Measurements from ENCODE around the gene SIRT1.

Gene SIRT1

DNA sequence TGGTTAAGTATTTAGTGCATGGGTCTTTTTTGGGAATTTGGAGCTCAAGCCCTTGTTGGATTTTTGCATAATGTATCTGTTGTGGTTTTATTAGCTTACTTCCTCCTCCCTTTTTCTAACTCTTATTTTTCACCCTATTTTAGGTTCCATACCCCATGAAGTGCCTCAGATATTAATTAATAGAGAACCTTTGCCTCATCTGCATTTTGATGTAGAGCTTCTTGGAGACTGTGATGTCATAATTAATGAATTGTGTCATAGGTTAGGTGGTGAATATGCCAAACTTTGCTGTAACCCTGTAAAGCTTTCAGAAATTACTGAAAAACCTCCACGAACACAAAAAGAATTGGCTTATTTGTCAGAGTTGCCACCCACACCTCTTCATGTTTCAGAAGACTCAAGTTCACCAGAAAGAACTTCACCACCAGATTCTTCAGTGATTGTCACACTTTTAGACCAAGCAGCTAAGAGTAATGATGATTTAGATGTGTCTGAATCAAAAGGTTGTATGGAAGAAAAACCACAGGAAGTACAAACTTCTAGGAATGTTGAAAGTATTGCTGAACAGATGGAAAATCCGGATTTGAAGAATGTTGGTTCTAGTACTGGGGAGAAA lies 28.0 kb downstream of the SIRT1 start:
- no CpG with 5 or more reads among the region's 2 CpGs for WGBS (ENCODE audit: extremely low coverage, insufficient coverage, low lambda C conversion rate)

DNA sequence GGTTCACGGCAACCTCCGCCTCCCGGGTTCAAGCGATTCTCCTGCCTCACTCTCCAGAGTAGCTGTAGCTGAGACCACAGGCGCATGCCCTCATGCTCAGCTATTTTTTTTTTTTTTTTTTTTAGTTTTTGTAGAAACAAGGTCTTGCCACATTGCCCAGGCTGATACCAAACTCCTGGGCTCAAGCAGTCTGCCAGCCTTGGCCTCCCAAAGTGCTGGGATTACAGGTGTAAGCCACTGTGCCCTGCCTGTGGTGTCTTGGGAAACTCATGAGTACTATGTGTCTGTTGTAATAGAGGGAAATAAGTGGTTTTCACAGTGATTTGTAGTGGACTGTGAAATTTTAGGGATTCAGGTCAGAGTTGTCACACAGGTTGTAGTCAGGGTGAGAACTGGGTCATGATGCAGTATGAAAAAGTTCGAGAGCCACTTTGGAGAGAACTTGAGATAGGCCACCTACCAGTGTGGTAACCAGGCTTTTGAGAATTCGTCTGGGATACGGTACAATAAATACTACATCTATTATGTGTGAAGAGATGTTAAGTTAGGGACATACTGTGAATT lies 30.4 kb downstream of the SIRT1 start:
- Histone ChIP-seq H3K36me3 (ENCODE audit: control insufficient read depth, insufficient read depth, low read length) (peaks cover 10% of the 10 kb centered on the region), H3K4me3 (ENCODE audit: low read length) (no peak overlapping the region)

More for the DNA sequence above, 28.0 kb downstream of the SIRT1 start:
- Histone ChIP-seq H3K18ac (ENCODE audit: low read length) (no peak overlapping the region), H3K4me1 (ENCODE audit: control insufficient read depth, low read depth, low read length) (no peaks in the 10 kb centered on the region), H3K79me1 (ENCODE audit: low read length) (peaks cover 3% of the 10 kb centered on the region), H4K8ac (ENCODE audit: low read depth, low read length) (no peak overlapping the region), H3K79me2 (ENCODE audit: control insufficient read depth, insufficient read depth, low read length) (no peaks in the 10 kb centered on the region), H2AK5ac (ENCODE audit: low read length) (no peak overlapping the region), H2BK120ac (ENCODE audit: low read depth, low read length) (no peak overlapping the region), H3K4me3 (ENCODE audit: low read length) (no peak overlapping the region), H3K23ac (ENCODE audit: low read length) (no peak overlapping the region), H3K27ac (ENCODE audit: low read depth, low read length) (no peak overlapping the region), H3K56ac (ENCODE audit: low read length) (no peak overlapping the region), H3K4me2 (ENCODE audit: low read length) (no peak overlapping the region), H2BK15ac (replicated peaks; ENCODE audit: low read depth) (no peak overlapping the region), H3K4ac (ENCODE audit: low read depth, low read length) (no peak overlapping the region), H2BK5ac (ENCODE audit: low read length) (no peak overlapping the region), H3K9ac (ENCODE audit: low read length) (no peak overlapping the region), H4K5ac (ENCODE audit: low read length) (no peak overlapping the region), H3K27me3 (ENCODE audit: insufficient read depth, low read length, poor library complexity) (no peaks in the 10 kb centered on the region), H3K36me3 (ENCODE audit: control insufficient read depth, insufficient read depth, low read length) (peaks cover 8% of the 10 kb centered on the region)
- DNase-seq = no peak

GRCh38 chr10:67917169-67917568 lies 32.7 kb downstream of the SIRT1 start:
- H2BK120ac ChIP-seq (ENCODE audit: low read depth, low read length) = no peak overlapping the region
- no peak overlapping the region for H3K18ac ChIP-seq (ENCODE audit: low read length)
- no peaks in the 10 kb centered on the region for H3K4me1 ChIP-seq (ENCODE audit: control insufficient read depth, low read depth, low read length)
- H3K27me3 ChIP-seq (ENCODE audit: insufficient read depth, low read length, poor library complexity) = no peaks in the 10 kb centered on the region
- no peaks in the 10 kb centered on the region for H3K79me2 ChIP-seq (ENCODE audit: control insufficient read depth, insufficient read depth, low read length)
- no peak overlapping the region for H3K56ac ChIP-seq (ENCODE audit: low read length)
- peaks cover 3% of the 10 kb centered on the region for H3K79me1 ChIP-seq (ENCODE audit: low read length)
- H4K5ac ChIP-seq (ENCODE audit: low read length) = no peak overlapping the region
- no peak overlapping the region for H2BK15ac ChIP-seq (replicated peaks; ENCODE audit: low read depth)
- H3K4me3 ChIP-seq (ENCODE audit: low read length) = no peak overlapping the region
- no peak overlapping the region for H3K4me2 ChIP-seq (ENCODE audit: low read length)
- H3K9ac ChIP-seq (ENCODE audit: low read length) = no peak overlapping the region
- peaks cover 9% of the 10 kb centered on the region for H3K36me3 ChIP-seq (ENCODE audit: control insufficient read depth, insufficient read depth, low read length)
- no peak overlapping the region for H4K8ac ChIP-seq (ENCODE audit: low read depth, low read length)
- H2BK5ac ChIP-seq (ENCODE audit: low read length) = no peak overlapping the region
- DNase-seq = no peak
- no peak overlapping the region for H3K27ac ChIP-seq (ENCODE audit: low read depth, low read length)
- H3K23ac ChIP-seq (ENCODE audit: low read length) = no peak overlapping the region
- no peak overlapping the region for H2AK5ac ChIP-seq (ENCODE audit: low read length)
- no peak overlapping the region for H3K4ac ChIP-seq (ENCODE audit: low read depth, low read length)
- no CpG with 5 or more reads among the region's 2 CpGs for WGBS (ENCODE audit: extremely low coverage, insufficient coverage, low lambda C conversion rate)

More for the DNA sequence above, 30.4 kb downstream of the SIRT1 start:
- Histone ChIP-seq H2AK5ac (ENCODE audit: low read length) (no peak overlapping the region), H3K4me1 (ENCODE audit: control insufficient read depth, low read depth, low read length) (no peaks in the 10 kb centered on the region), H3K27me3 (ENCODE audit: insufficient read depth, low read length, poor library complexity) (no peaks in the 10 kb centered on the region), H3K18ac (ENCODE audit: low read length) (no peak overlapping the region), H3K79me2 (ENCODE audit: control insufficient read depth, insufficient read depth, low read length) (no peaks in the 10 kb centered on the region), H3K27ac (ENCODE audit: low read depth, low read length) (no peak overlapping the region), H4K5ac (ENCODE audit: low read length) (no peak overlapping the region), H4K8ac (ENCODE audit: low read depth, low read length) (no peak overlapping the region), H2BK5ac (ENCODE audit: low read length) (no peak overlapping the region), H2BK120ac (ENCODE audit: low read depth, low read length) (no peak overlapping the region), H3K9ac (ENCODE audit: low read length) (no peak overlapping the region), H3K23ac (ENCODE audit: low read length) (no peak overlapping the region), H3K79me1 (ENCODE audit: low read length) (peaks cover 3% of the 10 kb centered on the region), H2BK15ac (replicated peaks; ENCODE audit: low read depth) (no peak overlapping the region), H3K4me2 (ENCODE audit: low read length) (no peak overlapping the region), H3K56ac (ENCODE audit: low read length) (no peak overlapping the region), H3K4ac (ENCODE audit: low read depth, low read length) (no peak overlapping the region)
- WGBS (ENCODE audit: extremely low coverage, insufficient coverage, low lambda C conversion rate) = no CpG with 5 or more reads among the region's 8 CpGs
- DNase-seq = no peak

GRCh38 chr10:67917679-67918078 lies 33.2 kb downstream of the SIRT1 start:
- no peak overlapping the region for H2BK120ac ChIP-seq (ENCODE audit: low read depth, low read length)
- H3K36me3 ChIP-seq (ENCODE audit: control insufficient read depth, insufficient read depth, low read length) = peaks cover 9% of the 10 kb centered on the region
- no peak overlapping the region for H3K27ac ChIP-seq (ENCODE audit: low read depth, low read length)
- no peak overlapping the region for H2AK5ac ChIP-seq (ENCODE audit: low read length)
- no peak overlapping the region for H3K56ac ChIP-seq (ENCODE audit: low read length)
- no CpG with 5 or more reads among the region's 1 CpG for WGBS (ENCODE audit: extremely low coverage, insufficient coverage, low lambda C conversion rate)
- peaks cover 3% of the 10 kb centered on the region for H3K79me1 ChIP-seq (ENCODE audit: low read length)
- H2BK15ac ChIP-seq (replicated peaks; ENCODE audit: low read depth) = no peak overlapping the region
- H3K79me2 ChIP-seq (ENCODE audit: control insufficient read depth, insufficient read depth, low read length) = no peaks in the 10 kb centered on the region
- no peak overlapping the region for H3K23ac ChIP-seq (ENCODE audit: low read length)
- H3K4ac ChIP-seq (ENCODE audit: low read depth, low read length) = no peak overlapping the region
- H3K4me1 ChIP-seq (ENCODE audit: control insufficient read depth, low read depth, low read length) = no peaks in the 10 kb centered on the region
- H4K8ac ChIP-seq (ENCODE audit: low read depth, low read length) = no peak overlapping the region
- no peak overlapping the region for H3K18ac ChIP-seq (ENCODE audit: low read length)
- H3K9ac ChIP-seq (ENCODE audit: low read length) = no peak overlapping the region
- no peak overlapping the region for H2BK5ac ChIP-seq (ENCODE audit: low read length)
- H3K27me3 ChIP-seq (ENCODE audit: insufficient read depth, low read length, poor library complexity) = no peaks in the 10 kb centered on the region
- no peak overlapping the region for H3K4me2 ChIP-seq (ENCODE audit: low read length)
- H4K5ac ChIP-seq (ENCODE audit: low read length) = no peak overlapping the region
- DNase-seq = no peak
- H3K4me3 ChIP-seq (ENCODE audit: low read length) = no peak overlapping the region

DNA sequence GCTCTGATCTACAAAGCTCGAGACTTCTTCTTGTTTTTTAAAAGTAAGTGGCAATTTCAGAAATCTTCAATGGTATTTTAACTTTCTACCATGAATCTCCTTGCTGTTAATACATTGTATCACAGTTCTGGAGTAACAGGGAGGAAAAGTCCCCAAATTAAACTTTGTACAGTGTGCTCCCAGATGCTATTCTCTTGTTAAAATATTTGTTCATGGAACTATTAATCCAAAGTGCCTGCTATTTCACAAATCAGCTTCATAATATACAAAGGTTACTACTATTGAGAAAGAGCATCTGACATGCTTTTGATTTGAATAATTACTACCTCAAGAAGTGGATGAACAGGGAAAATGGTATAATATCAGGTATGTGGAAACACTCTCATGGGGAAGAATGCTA lies 36.6 kb downstream of the SIRT1 start:
- Histone ChIP-seq H3K36me3 (ENCODE audit: control insufficient read depth, insufficient read depth, low read length) (peaks cover 6% of the 10 kb centered on the region), H4K5ac (ENCODE audit: low read length) (no peak overlapping the region), H3K27me3 (ENCODE audit: insufficient read depth, low read length, poor library complexity) (no peaks in the 10 kb centered on the region), H3K79me1 (ENCODE audit: low read length) (peaks cover 3% of the 10 kb centered on the region), H3K9ac (ENCODE audit: low read length) (no peak overlapping the region), H2BK5ac (ENCODE audit: low read length) (no peak overlapping the region), H3K4me3 (ENCODE audit: low read length) (no peak overlapping the region), H2BK15ac (replicated peaks; ENCODE audit: low read depth) (no peak overlapping the region), H3K18ac (ENCODE audit: low read length) (no peak overlapping the region), H3K79me2 (ENCODE audit: control insufficient read depth, insufficient read depth, low read length) (no peaks in the 10 kb centered on the region), H2BK120ac (ENCODE audit: low read depth, low read length) (no peak overlapping the region), H3K4me1 (ENCODE audit: control insufficient read depth, low read depth, low read length) (no peaks in the 10 kb centered on the region), H4K8ac (ENCODE audit: low read depth, low read length) (no peak overlapping the region), H3K4me2 (ENCODE audit: low read length) (no peak overlapping the region), H3K23ac (ENCODE audit: low read length) (no peak overlapping the region), H2AK5ac (ENCODE audit: low read length) (no peak overlapping the region), H3K4ac (ENCODE audit: low read depth, low read length) (no peak overlapping the region), H3K56ac (ENCODE audit: low read length) (no peak overlapping the region), H3K27ac (ENCODE audit: low read depth, low read length) (no peak overlapping the region)
- DNase-seq = no peak
- WGBS (ENCODE audit: extremely low coverage, insufficient coverage, low lambda C conversion rate) = no CpG with 5 or more reads among the region's 1 CpG

DNA sequence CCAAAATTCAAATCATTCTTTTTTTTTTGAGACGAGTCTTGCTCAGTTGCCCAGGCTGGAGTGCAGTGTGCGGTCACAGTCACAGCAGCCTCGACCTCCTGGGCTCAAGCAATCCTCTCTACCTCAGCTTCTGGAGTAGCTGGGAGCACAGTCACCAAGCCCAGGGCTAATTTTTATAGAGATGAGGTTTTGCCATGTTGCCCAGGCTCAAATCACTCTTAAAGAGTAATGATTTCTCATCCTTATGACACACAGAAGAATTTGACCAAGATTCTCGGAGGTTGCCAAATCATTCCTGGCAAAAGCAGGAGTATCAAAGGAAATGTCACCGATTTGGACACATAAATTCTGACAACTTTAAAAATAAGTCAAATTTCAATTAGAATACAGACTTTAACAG lies 39.1 kb downstream of the SIRT1 start:
- DNase-seq = no peak
- Histone ChIP-seq H3K9ac (ENCODE audit: low read length) (no peak overlapping the region), H3K18ac (ENCODE audit: low read length) (no peak overlapping the region), H2BK15ac (replicated peaks; ENCODE audit: low read depth) (no peak overlapping the region), H4K8ac (ENCODE audit: low read depth, low read length) (no peak overlapping the region), H2AK5ac (ENCODE audit: low read length) (no peak overlapping the region), H3K27ac (ENCODE audit: low read depth, low read length) (no peak overlapping the region), H3K36me3 (ENCODE audit: control insufficient read depth, insufficient read depth, low read length) (peaks cover under 1% of the 10 kb centered on the region), H3K79me2 (ENCODE audit: control insufficient read depth, insufficient read depth, low read length) (no peaks in the 10 kb centered on the region), H2BK5ac (ENCODE audit: low read length) (no peak overlapping the region), H3K4me2 (ENCODE audit: low read length) (no peak overlapping the region), H3K27me3 (ENCODE audit: insufficient read depth, low read length, poor library complexity) (no peaks in the 10 kb centered on the region), H3K4me3 (ENCODE audit: low read length) (no peak overlapping the region), H3K79me1 (ENCODE audit: low read length) (no peaks in the 10 kb centered on the region), H3K56ac (ENCODE audit: low read length) (no peak overlapping the region), H4K5ac (ENCODE audit: low read length) (no peak overlapping the region), H3K4ac (ENCODE audit: low read depth, low read length) (no peak overlapping the region), H3K4me1 (ENCODE audit: control insufficient read depth, low read depth, low read length) (no peaks in the 10 kb centered on the region), H2BK120ac (ENCODE audit: low read depth, low read length) (no peak overlapping the region), H3K23ac (ENCODE audit: low read length) (no peak overlapping the region)
- no CpG with 5 or more reads among the region's 5 CpGs for WGBS (ENCODE audit: extremely low coverage, insufficient coverage, low lambda C conversion rate)

All from mesendoderm (in vitro differentiated cells).